ENCODE measurements around the gene MGP.
A peak's percentile ranks its signal among the peaks of the same experiment; 100 is the strongest.

The MGP gene

DNA sequence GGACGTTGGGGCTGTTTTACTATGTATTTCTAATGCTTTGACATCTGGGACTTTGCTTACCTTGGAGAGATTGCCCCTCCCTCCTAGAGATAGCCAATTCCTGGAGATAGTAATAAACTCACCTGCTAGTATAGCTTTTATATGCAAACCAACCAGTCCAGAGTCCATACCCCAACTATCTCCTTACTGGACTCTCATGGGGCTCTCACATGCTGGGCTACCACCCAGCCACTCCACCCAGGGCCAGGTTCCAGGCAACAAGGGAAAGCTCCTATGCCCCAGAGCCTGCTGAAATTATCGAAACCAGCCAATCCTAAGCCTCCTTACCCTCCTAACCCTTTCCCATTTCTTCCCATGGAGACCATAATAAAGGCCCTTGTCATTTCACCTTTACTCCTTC is 25.5 kb upstream of the MGP start:
- peak overlapping the region; percentile 83 for H3K27ac Mint-ChIP-seq
- peaks cover 4% of the 10 kb centered on the region for H3K9me3 Mint-ChIP-seq
- H3K4me1 Mint-ChIP-seq (ENCODE audit: low read depth), result peaks cover 62% of the 10 kb centered on the region
- peak overlapping the region; percentile 35 for H3K4me3 Mint-ChIP-seq
- no peaks in the 10 kb centered on the region for H3K27me3 Mint-ChIP-seq
- H3K36me3 Mint-ChIP-seq (ENCODE audit: low read depth), result peaks cover 41% of the 10 kb centered on the region

DNA sequence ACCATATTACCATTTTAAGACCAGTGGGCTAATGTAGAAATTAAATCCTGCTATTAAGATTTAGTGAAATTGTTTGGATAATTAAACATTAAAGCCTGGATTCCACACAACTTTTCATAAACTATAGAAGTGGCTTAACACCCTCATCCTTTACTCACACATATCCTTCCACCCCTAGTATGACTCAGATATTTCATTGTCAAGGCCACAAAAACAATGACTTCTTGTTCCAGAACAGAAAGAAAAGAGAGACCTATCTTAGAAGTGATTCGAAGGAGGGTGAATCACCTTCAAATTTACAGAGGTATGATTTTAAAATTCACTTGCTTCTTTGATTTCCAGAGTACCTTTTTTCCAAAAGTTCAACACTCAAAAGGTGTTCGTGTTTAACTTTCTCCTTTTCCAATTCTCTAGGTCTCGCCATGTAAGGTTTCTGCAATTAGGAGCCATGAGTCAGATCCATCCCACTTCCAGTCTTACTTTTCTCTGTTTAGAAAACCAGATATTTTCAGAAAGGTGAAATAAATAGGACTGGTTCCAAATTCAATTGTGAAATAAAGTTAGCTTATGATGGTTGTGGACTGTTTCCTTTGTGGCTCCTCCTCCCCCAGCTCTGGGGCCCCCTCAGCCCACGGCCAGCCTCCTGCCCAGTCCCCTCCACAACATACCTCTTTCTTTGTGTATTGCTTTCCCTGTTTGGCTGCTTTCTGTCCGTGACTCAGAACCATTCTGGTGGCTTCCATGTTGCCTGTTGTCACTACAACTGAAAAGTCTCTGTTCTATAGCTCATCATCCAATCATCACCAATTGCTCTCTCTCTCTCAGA is 24.6 kb upstream of the MGP start:
- Mint-ChIP-seq H3K27me3 (no peaks in the 10 kb centered on the region), H3K9me3 (peaks cover 4% of the 10 kb centered on the region), H3K4me1 (ENCODE audit: low read depth) (peaks cover 56% of the 10 kb centered on the region), H3K27ac (peak overlapping the region; percentile 83), H3K4me3 (peak overlapping the region; percentile 35), H3K36me3 (ENCODE audit: low read depth) (peaks cover 33% of the 10 kb centered on the region)

DNA sequence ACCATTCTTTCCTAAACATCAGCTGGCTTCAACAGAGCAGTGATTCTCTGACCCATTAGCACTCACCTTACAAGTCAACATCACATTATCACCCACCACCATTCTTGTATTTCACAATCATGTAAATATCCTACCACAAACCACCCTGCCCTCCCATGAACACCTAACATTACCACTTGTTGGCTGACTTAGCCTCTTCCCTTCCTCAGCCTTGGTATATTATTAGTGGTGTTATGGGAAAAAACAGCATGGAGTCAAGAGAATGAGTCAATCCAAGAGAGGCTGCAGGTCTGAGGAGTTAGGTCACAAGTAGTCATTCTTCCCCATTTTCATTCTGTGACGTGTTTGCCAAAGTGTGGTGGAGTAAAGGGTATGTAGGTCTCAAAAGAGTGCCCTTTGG is 22.3 kb upstream of the MGP start:
- Mint-ChIP-seq H3K4me3 (no peak overlapping the region), H3K27ac (peak overlapping the region; percentile 53), H3K4me1 (ENCODE audit: low read depth) (peaks cover 38% of the 10 kb centered on the region), H3K27me3 (no peaks in the 10 kb centered on the region), H3K9me3 (peaks cover 4% of the 10 kb centered on the region), H3K36me3 (ENCODE audit: low read depth) (peaks cover 13% of the 10 kb centered on the region)

DNA sequence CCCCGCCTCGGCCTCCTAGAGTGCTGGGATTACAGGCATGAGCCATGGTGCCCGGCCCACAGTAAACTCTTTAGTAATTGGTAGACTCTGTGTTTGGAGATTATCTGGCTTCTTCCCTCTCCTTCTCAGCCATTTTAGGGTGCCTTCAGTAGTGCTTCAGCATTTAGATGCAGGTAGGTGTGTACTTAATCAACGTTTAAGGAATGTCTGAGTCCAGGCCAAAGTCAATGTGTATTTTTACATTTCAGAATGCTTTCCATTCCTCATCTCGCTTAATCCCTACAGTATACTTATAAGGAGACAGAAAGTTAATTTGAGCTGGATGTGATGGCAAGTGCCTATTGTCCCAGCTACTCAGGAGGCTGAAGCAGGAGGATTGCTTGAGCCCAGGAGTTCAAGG is 20.5 kb upstream of the MGP start:
- Mint-ChIP-seq H3K27me3 (no peaks in the 10 kb centered on the region), H3K9me3 (peaks cover 4% of the 10 kb centered on the region), H3K36me3 (ENCODE audit: low read depth) (peaks cover 8% of the 10 kb centered on the region), H3K27ac (no peak overlapping the region), H3K4me1 (ENCODE audit: low read depth) (peaks cover 37% of the 10 kb centered on the region), H3K4me3 (no peak overlapping the region)

DNA sequence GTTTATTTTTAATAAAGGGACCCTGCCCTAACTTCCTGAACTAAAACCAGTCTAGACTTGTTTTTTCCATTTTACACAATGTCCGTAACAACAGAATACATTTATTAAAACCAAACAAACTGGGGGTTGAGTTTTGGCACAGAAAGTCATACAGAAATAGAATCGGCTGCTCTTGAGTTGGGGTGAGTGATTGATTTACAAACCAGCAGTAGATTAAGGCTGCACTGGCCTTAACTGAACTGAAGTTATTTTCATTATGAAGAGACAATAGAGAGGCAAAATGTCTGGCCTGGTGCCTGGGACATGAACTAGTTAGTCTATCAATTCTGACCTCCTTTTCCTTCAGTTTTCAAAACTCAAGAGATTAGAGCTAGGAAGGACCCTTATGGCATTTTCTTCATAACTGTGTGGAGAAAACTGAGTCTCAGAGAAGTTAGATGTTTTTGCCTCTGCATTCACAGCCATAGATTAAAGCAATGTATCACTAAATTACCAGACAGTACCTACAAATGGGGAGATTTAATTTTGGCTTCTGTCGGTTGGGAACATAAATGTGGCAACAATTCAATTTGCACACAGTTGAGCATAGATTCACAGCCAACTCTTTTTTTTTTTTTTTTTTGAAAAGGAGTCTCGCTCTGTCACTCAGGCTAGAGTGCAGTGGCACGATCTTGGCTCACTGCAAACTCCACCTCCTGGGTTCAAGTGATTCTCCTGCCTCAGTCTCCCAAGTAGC is 19.8 kb upstream of the MGP start:
- Mint-ChIP-seq H3K4me3 (no peak overlapping the region), H3K36me3 (ENCODE audit: low read depth) (peaks cover 8% of the 10 kb centered on the region), H3K27me3 (no peaks in the 10 kb centered on the region), H3K27ac (no peak overlapping the region), H3K9me3 (peaks cover 4% of the 10 kb centered on the region), H3K4me1 (ENCODE audit: low read depth) (peaks cover 30% of the 10 kb centered on the region)

DNA sequence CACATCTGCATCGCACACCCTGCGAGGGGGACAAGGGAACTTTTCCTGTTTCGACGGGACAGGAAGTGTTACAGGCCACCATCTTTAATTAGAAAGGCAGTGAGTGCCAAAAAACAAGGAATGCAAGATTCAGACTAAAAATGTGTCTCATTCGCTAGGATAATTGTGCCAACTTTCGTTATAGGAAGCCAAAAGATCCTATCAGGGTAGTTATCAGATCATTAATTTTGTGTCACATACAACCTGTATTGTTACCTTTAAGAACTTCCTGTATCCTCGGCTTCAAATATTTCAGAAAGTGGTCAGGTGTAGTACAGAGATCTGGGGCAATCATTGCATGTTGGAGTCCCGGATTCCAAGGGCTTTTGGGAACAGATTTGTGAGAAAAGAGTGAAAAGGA is 19.2 kb upstream of the MGP start:
- Mint-ChIP-seq H3K9me3 (peaks cover 4% of the 10 kb centered on the region), H3K27me3 (no peaks in the 10 kb centered on the region), H3K4me3 (no peak overlapping the region), H3K36me3 (ENCODE audit: low read depth) (peaks cover 5% of the 10 kb centered on the region), H3K27ac (no peak overlapping the region), H3K4me1 (ENCODE audit: low read depth) (peaks cover 24% of the 10 kb centered on the region)

DNA sequence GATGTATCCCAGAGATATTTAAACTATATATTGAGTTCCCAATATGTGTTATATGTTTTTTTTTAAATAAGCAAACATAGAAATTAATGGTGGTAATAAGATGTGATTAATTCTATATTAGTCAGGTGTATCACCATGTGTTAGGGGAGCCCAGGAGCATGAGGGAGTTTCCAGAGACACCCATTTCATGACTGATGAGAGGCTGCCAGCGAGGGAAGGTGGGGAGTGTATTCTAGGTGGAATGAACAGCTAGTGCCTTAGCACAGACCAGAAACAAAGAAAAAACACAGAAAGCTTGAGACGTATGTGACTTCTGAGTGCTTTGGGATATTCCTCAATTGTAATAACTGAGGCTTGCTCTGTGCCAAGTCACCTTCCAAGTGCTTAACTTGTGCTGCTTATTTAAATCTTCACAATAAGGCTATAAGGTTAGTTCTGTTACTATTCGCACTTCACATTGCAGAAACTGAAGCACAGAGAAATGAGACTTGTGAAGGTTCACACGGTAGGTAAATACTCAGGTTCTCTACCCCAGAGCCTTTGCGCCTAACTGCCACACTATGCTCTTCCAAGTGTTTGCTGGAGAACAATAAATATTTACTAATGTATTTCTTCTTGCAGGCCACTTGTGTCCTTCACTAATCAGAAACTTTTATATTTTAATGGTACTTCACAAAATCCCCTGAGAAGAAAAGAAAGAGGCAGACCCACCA is 17.9 kb upstream of the MGP start:
- Mint-ChIP-seq H3K9me3 (peaks cover 4% of the 10 kb centered on the region), H3K4me3 (no peak overlapping the region), H3K4me1 (ENCODE audit: low read depth) (peaks cover 15% of the 10 kb centered on the region), H3K36me3 (ENCODE audit: low read depth) (peaks cover 5% of the 10 kb centered on the region), H3K27me3 (no peaks in the 10 kb centered on the region), H3K27ac (no peak overlapping the region)

DNA sequence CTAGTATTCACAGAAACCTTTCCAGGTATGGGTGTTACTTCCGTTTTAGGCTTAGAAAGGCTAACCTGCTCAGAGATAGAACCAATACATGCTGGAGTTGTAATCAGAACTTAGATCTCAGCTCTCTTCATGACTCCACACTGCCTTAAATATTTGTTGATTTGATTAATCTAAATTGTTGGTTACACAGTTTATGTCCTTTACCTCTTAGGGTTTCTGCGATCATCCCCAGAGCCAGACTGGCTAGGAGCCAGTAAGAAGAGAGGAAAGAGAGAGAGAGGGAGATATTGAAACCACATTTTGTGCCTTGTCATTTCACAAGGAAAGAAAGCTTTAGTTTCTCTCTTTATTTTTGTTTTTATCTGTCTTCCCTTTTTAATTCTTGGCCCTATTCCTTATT is 16.8 kb upstream of the MGP start:
- Mint-ChIP-seq H3K27me3 (no peaks in the 10 kb centered on the region), H3K27ac (no peak overlapping the region), H3K4me3 (no peak overlapping the region), H3K36me3 (ENCODE audit: low read depth) (no peaks in the 10 kb centered on the region), H3K4me1 (ENCODE audit: low read depth) (peaks cover 4% of the 10 kb centered on the region), H3K9me3 (no peaks in the 10 kb centered on the region)

DNA sequence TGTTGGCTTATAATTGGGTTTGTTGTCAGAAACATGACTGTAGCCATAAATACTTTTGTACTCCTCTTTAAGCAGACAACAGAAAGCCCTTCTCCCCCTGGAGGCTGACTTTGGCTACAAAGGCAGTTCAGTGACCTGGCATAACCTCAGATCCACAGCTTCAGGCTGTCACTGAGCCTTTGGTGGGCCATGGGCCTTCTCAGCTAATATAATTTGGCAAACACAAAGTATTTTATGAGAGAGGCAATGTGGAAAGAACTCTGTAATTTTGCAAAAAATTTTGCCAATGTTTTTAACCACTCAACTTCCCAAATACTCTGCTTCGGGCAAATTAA is 15.5 kb upstream of the MGP start:
- Mint-ChIP-seq H3K4me3 (no peak overlapping the region), H3K9me3 (no peaks in the 10 kb centered on the region), H3K27me3 (no peaks in the 10 kb centered on the region), H3K36me3 (ENCODE audit: low read depth) (no peaks in the 10 kb centered on the region), H3K4me1 (ENCODE audit: low read depth) (peaks cover 4% of the 10 kb centered on the region), H3K27ac (no peak overlapping the region)

DNA sequence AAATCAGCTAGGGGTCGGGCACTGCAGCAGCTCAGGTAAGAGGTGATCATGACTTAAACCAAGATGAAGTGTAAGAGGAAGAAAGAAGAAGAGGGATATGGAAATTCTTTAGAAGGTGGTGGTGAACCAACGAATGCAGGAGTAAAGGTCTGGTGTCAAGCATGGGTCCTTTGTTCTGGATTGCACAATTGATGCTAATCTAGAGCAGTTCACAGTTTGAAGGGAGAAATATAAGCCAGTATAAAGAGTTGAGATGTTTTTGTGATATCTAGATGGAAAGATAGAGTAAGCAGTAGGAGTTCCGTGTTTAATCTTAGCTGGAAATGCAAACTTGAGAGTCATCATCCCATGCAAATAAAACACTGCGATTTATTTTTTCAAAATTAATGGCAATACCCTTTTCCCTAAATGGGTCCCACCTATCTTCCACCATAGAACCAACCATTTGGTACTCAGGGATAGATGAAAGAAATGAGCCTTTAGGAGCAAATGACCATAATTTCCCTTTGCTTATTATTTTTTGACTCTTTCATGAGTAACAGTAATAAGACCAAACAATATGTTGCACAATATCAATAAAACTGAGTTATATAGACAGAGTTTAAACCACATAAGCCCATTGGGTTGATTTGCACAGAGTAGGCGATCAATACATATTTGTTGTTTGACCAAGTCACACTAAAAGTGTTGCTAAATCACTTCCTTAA is 15.0 kb upstream of the MGP start:
- Mint-ChIP-seq H3K36me3 (ENCODE audit: low read depth) (no peaks in the 10 kb centered on the region), H3K9me3 (no peaks in the 10 kb centered on the region), H3K27me3 (no peaks in the 10 kb centered on the region), H3K4me1 (ENCODE audit: low read depth) (peaks cover 4% of the 10 kb centered on the region), H3K27ac (no peak overlapping the region), H3K4me3 (no peak overlapping the region)

DNA sequence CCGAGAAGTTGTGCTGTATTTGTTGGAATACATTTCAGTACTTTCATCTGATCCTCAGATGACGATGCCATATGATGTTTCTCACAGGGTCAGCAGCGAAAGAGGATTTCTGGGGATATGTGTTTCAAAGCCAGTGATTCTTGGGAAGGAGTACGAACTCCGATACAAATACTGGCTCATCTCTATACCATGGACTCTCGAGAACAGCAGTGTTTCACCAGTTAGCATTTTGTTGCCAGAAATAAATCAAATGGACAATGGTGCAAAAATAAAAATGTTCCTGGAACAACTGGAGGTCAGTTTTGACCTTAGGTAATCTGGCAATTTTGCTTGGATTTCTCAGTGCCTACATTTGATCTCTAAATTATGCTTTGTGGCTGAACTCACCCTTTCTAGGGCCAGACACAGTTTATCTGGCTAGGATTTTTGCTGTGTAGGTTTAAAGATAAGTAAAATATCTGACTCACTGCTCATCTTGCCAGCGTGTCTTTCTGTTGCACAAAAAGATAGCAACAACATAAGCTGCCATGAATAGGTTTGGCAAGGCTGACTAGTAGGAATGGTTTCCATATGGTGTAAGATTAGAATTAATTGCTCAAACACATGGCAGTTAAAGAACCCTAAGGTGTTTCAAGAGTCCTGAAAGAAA is 11.0 kb upstream of the MGP start:
- Mint-ChIP-seq H3K27me3 (no peaks in the 10 kb centered on the region), H3K9me3 (no peaks in the 10 kb centered on the region), H3K4me1 (ENCODE audit: low read depth) (no peaks in the 10 kb centered on the region), H3K36me3 (ENCODE audit: low read depth) (no peaks in the 10 kb centered on the region), H3K4me3 (no peak overlapping the region), H3K27ac (no peak overlapping the region)

DNA sequence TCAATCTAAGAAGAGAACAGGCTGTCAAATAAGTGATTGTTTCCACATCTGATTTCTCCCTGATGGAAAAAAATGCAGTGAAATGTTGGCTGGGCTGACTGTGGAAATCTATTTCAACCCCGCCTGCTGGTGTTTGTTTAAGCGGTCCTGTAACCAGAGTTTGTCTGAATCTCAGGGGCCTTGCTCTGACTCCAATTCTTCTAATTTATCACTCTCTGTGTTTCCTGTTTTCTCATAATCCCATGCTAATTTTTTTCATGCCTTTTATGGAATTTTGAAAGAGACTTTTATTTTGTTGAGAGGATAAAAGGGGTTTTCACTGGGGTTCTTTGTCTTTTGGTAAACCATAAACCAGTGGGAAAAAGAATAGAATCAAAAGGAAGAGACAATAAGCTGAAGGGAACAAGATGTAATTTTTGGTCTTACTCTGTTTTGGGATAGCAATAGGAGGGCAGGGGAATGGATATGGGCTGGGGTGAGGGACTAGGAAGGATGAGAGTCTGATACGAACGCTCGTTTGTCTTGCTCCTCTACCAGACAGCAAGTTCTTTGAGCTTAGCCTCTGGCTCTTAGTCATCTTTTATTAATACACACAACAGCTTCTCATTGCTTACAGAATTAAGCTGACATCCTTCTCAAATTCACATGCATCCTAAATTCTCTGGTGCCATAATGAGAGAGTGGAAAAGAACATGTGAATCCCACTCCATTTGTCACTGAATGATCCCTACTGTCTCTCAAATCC is 8.0 kb upstream of the MGP start:
- H3K27me3 Mint-ChIP-seq, result no peaks in the 10 kb centered on the region
- no peaks in the 10 kb centered on the region for H3K36me3 Mint-ChIP-seq (ENCODE audit: low read depth)
- no peak overlapping the region for H3K27ac Mint-ChIP-seq
- H3K4me3 Mint-ChIP-seq, result no peak overlapping the region
- no peaks in the 10 kb centered on the region for H3K4me1 Mint-ChIP-seq (ENCODE audit: low read depth)
- H3K9me3 Mint-ChIP-seq, result no peaks in the 10 kb centered on the region

DNA sequence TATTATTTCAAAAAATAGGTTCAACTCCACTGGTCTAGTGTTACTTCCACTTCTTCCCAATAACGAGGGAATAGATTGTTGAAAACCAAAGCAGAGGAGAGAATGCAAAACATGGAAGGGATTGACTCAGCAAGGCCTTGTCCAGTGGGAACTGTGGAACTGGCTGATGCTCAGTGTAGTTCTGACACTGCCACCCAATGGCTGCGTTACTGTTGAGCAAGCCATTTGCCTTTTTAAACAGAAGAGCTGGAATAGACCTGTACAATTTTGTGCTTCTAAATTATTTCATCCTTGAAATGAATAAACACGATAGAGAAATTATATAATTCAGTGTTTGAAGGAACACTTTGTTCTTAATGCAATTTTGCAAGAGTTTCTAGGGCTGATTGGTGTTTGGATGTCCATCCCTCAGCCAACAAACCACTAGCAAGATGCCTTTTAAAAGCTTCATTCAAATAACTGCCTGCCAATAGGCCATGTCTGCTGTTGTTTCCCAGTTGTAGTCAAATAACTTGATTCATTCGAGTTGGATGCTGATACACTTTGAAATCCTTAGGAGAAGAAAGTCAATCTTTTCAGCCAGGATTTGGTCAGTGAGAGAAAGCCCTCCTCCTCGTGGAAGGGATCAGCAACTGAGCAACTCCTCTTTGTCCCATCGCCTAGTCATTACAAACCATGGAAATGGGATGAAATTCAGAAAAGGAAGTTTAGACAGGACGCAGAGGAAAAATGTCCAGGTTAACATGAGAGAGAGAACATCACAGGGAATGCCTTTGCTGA is 7.3 kb upstream of the MGP start:
- H3K4me1 Mint-ChIP-seq (ENCODE audit: low read depth), result no peaks in the 10 kb centered on the region
- H3K27ac Mint-ChIP-seq, result no peak overlapping the region
- no peaks in the 10 kb centered on the region for H3K9me3 Mint-ChIP-seq
- peaks cover 3% of the 10 kb centered on the region for H3K27me3 Mint-ChIP-seq
- H3K36me3 Mint-ChIP-seq (ENCODE audit: low read depth), result no peaks in the 10 kb centered on the region
- H3K4me3 Mint-ChIP-seq, result no peak overlapping the region

Measured in stimulated activated naive CD8-positive, alpha-beta T cell treated with anti-CD3 and anti-CD28 coated beads, Interleukin-15, Interleukin-2, amounts not matched to agents 100 ng/mL and 50 ng/mL, for 24 hours (primary cell).